Mesenchymal stem cell (in vitro differentiated cells and primary cell): ENCODE data around the gene DHX34.

Experiments used
- DNase-seq: peaks from one replicate; pipeline ENCODE4 v3.0.0-alpha.2; 2013
- H2AFZ ChIP-seq: one replicate; pipeline ENCODE4 v1.6.1; 2013; ENCODE audit warnings: low read depth, mild to moderate bottlenecking, control low read depth, inconsistent platforms, low read length, moderate library complexity
- H2AK5ac ChIP-seq: 2 replicates; pipeline ENCODE4 v1.6.1; 2013; ENCODE audit warnings: low read length, moderate library complexity, mild to moderate bottlenecking, inconsistent platforms; ENCODE audit not compliant: severe bottlenecking
- H2BK120ac ChIP-seq: one replicate; pipeline ENCODE4 v1.6.1; 2013; ENCODE audit warnings: low read depth, mild to moderate bottlenecking, inconsistent platforms, low read length, moderate library complexity
- H2BK12ac ChIP-seq, 2 experiments: one replicate each; pipeline ENCODE4 v1.6.1; 2013; ENCODE audit warnings: inconsistent platforms in 2 of 2, low read length in 2 of 2, mild to moderate bottlenecking in 2 of 2, moderate library complexity in 2 of 2, control low read depth in 1 of 2
- H2BK15ac ChIP-seq: one replicate; pipeline ENCODE4 v1.6.1; 2013; ENCODE audit warnings: mild to moderate bottlenecking, low read depth, inconsistent platforms; ENCODE audit not compliant: poor library complexity, severe bottlenecking
- H2BK5ac ChIP-seq: 2 replicates; pipeline ENCODE4 v1.6.1; 2013; ENCODE audit warnings: low read depth, mild to moderate bottlenecking, low read length, control low read depth, inconsistent platforms; ENCODE audit not compliant: poor library complexity, severe bottlenecking
- H3K14ac ChIP-seq, 2 experiments: one replicate each; pipeline ENCODE4 v1.6.1; 2013; ENCODE audit warnings: inconsistent platforms in 2 of 2, low read length in 2 of 2, control low read depth in 1 of 2, mild to moderate bottlenecking in 1 of 2, moderate library complexity in 1 of 2
- H3K18ac ChIP-seq, 2 experiments: one replicate each; pipeline ENCODE4 v1.6.1; 2013; ENCODE audit warnings: inconsistent platforms in 2 of 2, low read length in 2 of 2, control low read depth in 1 of 2, low read depth in 1 of 2, mild to moderate bottlenecking in 1 of 2
- H3K23ac ChIP-seq, 2 experiments: one replicate each; pipeline ENCODE4 v1.6.1; 2013; ENCODE audit warnings: inconsistent platforms in 2 of 2, low read length in 2 of 2, mild to moderate bottlenecking in 2 of 2, moderate library complexity in 2 of 2, control low read depth in 1 of 2
- H3K27ac ChIP-seq: 2 replicates; pipeline ENCODE4 v1.5.1; 2013; ENCODE audit warnings: mild to moderate bottlenecking, moderate library complexity, low read length, control low read depth, inconsistent platforms; ENCODE audit not compliant: poor library complexity, severe bottlenecking
- H3K27me3 ChIP-seq, 2 experiments: 2 replicates each; pipeline versions ENCODE4 v1.6.1 to v1.7.0; 2013; ENCODE audit warnings: low read length in 2 of 2, mild to moderate bottlenecking in 2 of 2, moderate library complexity in 2 of 2, control low read depth in 1 of 2, inconsistent platforms in 1 of 2; ENCODE audit not compliant: control insufficient read depth in 1 of 2, insufficient read depth in 1 of 2
- H3K36me3 ChIP-seq, 2 experiments: 2 replicates each; pipeline versions ENCODE4 v1.6.1 to v1.7.0; 2013; ENCODE audit warnings: low read length in 2 of 2, control low read depth in 1 of 2, inconsistent platforms in 1 of 2, low read depth in 1 of 2, mild to moderate bottlenecking in 1 of 2; ENCODE audit not compliant: insufficient read depth in 2 of 2, control insufficient read depth in 1 of 2
- H3K4ac ChIP-seq, 2 experiments: one replicate each; pipeline ENCODE4 v1.6.1; 2013; ENCODE audit warnings: inconsistent platforms in 2 of 2, low read length in 2 of 2, mild to moderate bottlenecking in 2 of 2, moderate library complexity in 2 of 2, control low read depth in 1 of 2, low read depth in 1 of 2
- H3K4me1 ChIP-seq: 2 replicates; pipeline ENCODE4 v1.6.1; 2013; ENCODE audit warnings: low read depth, low read length, control low read depth; ENCODE audit not compliant: control insufficient read depth, insufficient read depth
- H3K4me2 ChIP-seq: 2 replicates; pipeline ENCODE4 v1.6.1; 2013; ENCODE audit warnings: low read length, mild to moderate bottlenecking, inconsistent platforms; ENCODE audit not compliant: poor library complexity, severe bottlenecking
- H3K4me3 ChIP-seq, 2 experiments: 2 replicates each; pipeline versions ENCODE4 v1.5.1 to v1.7.0; 2013; ENCODE audit warnings: low read length in 2 of 2, mild to moderate bottlenecking in 2 of 2, control low read depth in 1 of 2, low read depth in 1 of 2; ENCODE audit not compliant: insufficient read depth in 1 of 2
- H3K79me1 ChIP-seq: replicated peaks from 2 replicates; pipeline ENCODE4 v1.6.1; 2013; ENCODE audit warnings: mild to moderate bottlenecking, control low read depth, low read length, inconsistent platforms; ENCODE audit not compliant: poor library complexity, severe bottlenecking
- H3K9ac ChIP-seq: 2 replicates; pipeline ENCODE4 v1.7.0; 2013; ENCODE audit warnings: mild to moderate bottlenecking, low read length, moderate library complexity
- H3K9me3 ChIP-seq: 2 replicates; pipeline ENCODE4 v1.7.0; 2013; ENCODE audit warnings: mild to moderate bottlenecking, low read length; ENCODE audit not compliant: control insufficient read depth
- H4K8ac ChIP-seq: one replicate; pipeline ENCODE4 v1.6.1; 2013; ENCODE audit warnings: inconsistent platforms, mild to moderate bottlenecking, low read length, moderate library complexity
- H4K91ac ChIP-seq: one replicate; pipeline ENCODE4 v1.6.1; 2013; ENCODE audit warnings: mild to moderate bottlenecking, low read length, inconsistent platforms
- WGBS: methylation state at CpG from one replicate; pipeline ENCODE4 v1.1.7; 2013; ENCODE audit warnings: mixed read lengths; 5-methylcytosine and 5-hydroxymethylcytosine counted together

Gene DHX34

GRCh38 chr19:47310323-47310722 lies 38.8 kb upstream of the DHX34 start:
- WGBS, result 78% methylated on average over 1 of the region's 2 CpGs
- Histone ChIP-seq H3K4me3 (no peak overlapping the region), H3K79me1 (no peaks in the 10 kb centered on the region), H2BK15ac (no peak overlapping the region), H3K4me1 (peaks cover 3% of the 10 kb centered on the region), H2BK12ac (no peak overlapping the region), H4K91ac (no peak overlapping the region), H3K9ac (no peak overlapping the region), H3K27ac (no peak overlapping the region), H3K4ac (no peak overlapping the region), H2BK120ac (no peak overlapping the region), H2AK5ac (no peak overlapping the region), H2AFZ (no peak overlapping the region), H3K9me3 (no peaks in the 10 kb centered on the region), H3K18ac (no peak overlapping the region), H2BK5ac (no peak overlapping the region), H3K4me2 (no peak overlapping the region), H3K27me3 (peaks cover 6 to 16% of the 10 kb centered on the region in 2 experiments), H3K23ac (no peak overlapping the region), H3K14ac (no peak overlapping the region), H3K36me3 (no peaks in the 10 kb centered on the region), H4K8ac (no peak overlapping the region)
- DNase-seq, result no peak

GRCh38 chr19:47310819-47311218 lies 38.3 kb upstream of the DHX34 start:
- H3K9me3 ChIP-seq, result no peaks in the 10 kb centered on the region
- H2BK5ac ChIP-seq, result no peak overlapping the region
- H3K27ac ChIP-seq, result no peak overlapping the region
- H3K4me1 ChIP-seq, result peaks cover 5% of the 10 kb centered on the region
- no peak overlapping the region for H3K4ac ChIP-seq
- H2AFZ ChIP-seq, result no peak overlapping the region
- no peak for DNase-seq
- WGBS, result 79% methylated on average over 5 of the region's 5 CpGs
- no peak overlapping the region for H2BK120ac ChIP-seq
- H2BK15ac ChIP-seq, result no peak overlapping the region
- H3K4me3 ChIP-seq, result no peak overlapping the region
- H4K8ac ChIP-seq, result no peak overlapping the region
- no peak overlapping the region for H4K91ac ChIP-seq
- H3K27me3 ChIP-seq, result peaks cover 6 to 16% of the 10 kb centered on the region in 2 experiments
- H3K36me3 ChIP-seq, result no peaks in the 10 kb centered on the region
- H2BK12ac ChIP-seq, result no peak overlapping the region
- no peak overlapping the region for H3K9ac ChIP-seq
- H2AK5ac ChIP-seq, result no peak overlapping the region
- H3K14ac ChIP-seq, result peak overlapping the region in 1 of 2 experiments; percentile 71
- no peak overlapping the region for H3K4me2 ChIP-seq
- H3K18ac ChIP-seq, result no peak overlapping the region
- H3K23ac ChIP-seq, result no peak overlapping the region
- H3K79me1 ChIP-seq, result no peaks in the 10 kb centered on the region

GRCh38 chr19:47312366-47313006 lies 36.6 kb upstream of the DHX34 start:
- Histone ChIP-seq H3K4me2 (no peak overlapping the region), H3K4me1 (peaks cover 5% of the 10 kb centered on the region), H2AK5ac (no peak overlapping the region), H3K14ac (no peak overlapping the region), H2BK12ac (no peak overlapping the region), H3K79me1 (no peaks in the 10 kb centered on the region), H3K27ac (no peak overlapping the region), H4K91ac (no peak overlapping the region), H3K27me3 (peaks cover 6 to 16% of the 10 kb centered on the region in 2 experiments), H2BK120ac (no peak overlapping the region), H3K36me3 (no peaks in the 10 kb centered on the region), H3K18ac (no peak overlapping the region), H3K9me3 (no peaks in the 10 kb centered on the region), H3K4me3 (no peak overlapping the region), H3K9ac (no peak overlapping the region), H4K8ac (no peak overlapping the region), H2AFZ (no peak overlapping the region), H2BK5ac (no peak overlapping the region), H2BK15ac (no peak overlapping the region), H3K23ac (no peak overlapping the region), H3K4ac (no peak overlapping the region)
- no peak for DNase-seq
- WGBS, result 80% methylated on average over 3 of the region's 5 CpGs

- no peak overlapping the region for H2BK15ac ChIP-seq
- DNase-seq, result no peak
- H2AK5ac ChIP-seq, result no peak overlapping the region
- no peak overlapping the region for H3K4ac ChIP-seq
- H3K14ac ChIP-seq, result no peak overlapping the region
- no peaks in the 10 kb centered on the region for H3K9me3 ChIP-seq
- H2AFZ ChIP-seq, result no peak overlapping the region
- H2BK120ac ChIP-seq, result no peak overlapping the region
- no peak overlapping the region for H3K4me2 ChIP-seq
- no peak overlapping the region for H3K23ac ChIP-seq
- H3K27ac ChIP-seq, result no peak overlapping the region
- peaks cover 6 to 16% of the 10 kb centered on the region in 2 experiments for H3K27me3 ChIP-seq
- H2BK5ac ChIP-seq, result no peak overlapping the region
- no peak overlapping the region for H3K9ac ChIP-seq
- H3K18ac ChIP-seq, result no peak overlapping the region
- no peak overlapping the region for H2BK12ac ChIP-seq
- no peaks in the 10 kb centered on the region for H3K36me3 ChIP-seq
- WGBS, result 86% methylated on average over 7 of the region's 10 CpGs
- no peak overlapping the region for H3K4me3 ChIP-seq
- peaks cover 5% of the 10 kb centered on the region for H3K4me1 ChIP-seq
- no peak overlapping the region for H4K91ac ChIP-seq
- no peak overlapping the region for H4K8ac ChIP-seq
- H3K79me1 ChIP-seq, result no peaks in the 10 kb centered on the region
These were observed 35.3 kb upstream of the DHX34 start for GRCh38 chr19:47313754-47314295.
